HEK293 (cell line): ENCODE measurements around the gene FKBP4.

Experiments used
- CTCF ChIP-seq: fragments of 450-650 bp; formaldehyde crosslinking; IDR thresholded peaks from 2 replicates; pipeline ENCODE4 v1.5.1; 2016; ENCODE audit warnings: missing biosample characterization, missing genetic modification characterization
- GLI2 ChIP-seq: fragments of 450-650 bp; formaldehyde crosslinking; IDR thresholded peaks from 2 replicates; pipeline ENCODE4; 2017; ENCODE audit warnings: missing biosample characterization, missing genetic modification characterization, low read depth, borderline replicate concordance
- GLIS2 ChIP-seq: fragments of 450-650 bp; formaldehyde crosslinking; IDR thresholded peaks from 2 replicates; pipeline ENCODE4 v1.5.1; 2016; ENCODE audit warnings: missing biosample characterization, missing genetic modification characterization
- HOXC10 ChIP-seq: sonication (generic); formaldehyde crosslinking; IDR thresholded peaks from 2 replicates; pipeline ENCODE4 v1.8.1; 2023; ENCODE audit warnings: mild to moderate bottlenecking, missing genetic modification reagents
- OVOL3 ChIP-seq: fragments of 450-650 bp; formaldehyde crosslinking; IDR thresholded peaks from 2 replicates; pipeline ENCODE4 v1.5.1; 2016; ENCODE audit warnings: missing biosample characterization, missing genetic modification characterization
- PRDM1 ChIP-seq: fragments of 450-650 bp; formaldehyde crosslinking; IDR thresholded peaks from 2 replicates; pipeline ENCODE4; 2016; ENCODE audit warnings: missing biosample characterization, missing genetic modification characterization
- PRDM6 ChIP-seq: fragments of 450-650 bp; formaldehyde crosslinking; IDR thresholded peaks from 2 replicates; pipeline ENCODE4 v1.5.1; 2017; ENCODE audit warnings: missing biosample characterization, missing genetic modification characterization
- ZEB2 ChIP-seq: fragments of 450-650 bp; formaldehyde crosslinking; IDR thresholded peaks from 2 replicates; pipeline ENCODE4 v1.5.1; 2016; ENCODE audit warnings: missing biosample characterization, missing genetic modification characterization
- ZFP3 ChIP-seq: fragments of 450-650 bp; formaldehyde crosslinking; IDR thresholded peaks from 2 replicates; pipeline ENCODE4 v1.5.1; 2016; ENCODE audit warnings: low read depth, missing biosample characterization, missing genetic modification characterization
- ZNF121 ChIP-seq: fragments of 450-650 bp; formaldehyde crosslinking; IDR thresholded peaks from 2 replicates; pipeline ENCODE4 v1.5.1; 2016; ENCODE audit warnings: missing biosample characterization, missing genetic modification characterization
- ZNF132 ChIP-seq: fragments of 450-650 bp; formaldehyde crosslinking; IDR thresholded peaks from 2 replicates; pipeline ENCODE4 v1.5.1; 2017; ENCODE audit warnings: missing biosample characterization, missing genetic modification characterization, borderline replicate concordance
- ZNF157 ChIP-seq: fragments of 450-650 bp; formaldehyde crosslinking; IDR thresholded peaks from 2 replicates; pipeline ENCODE4 v1.5.1; 2016; ENCODE audit warnings: missing biosample characterization, missing genetic modification characterization
- ZNF175 ChIP-seq: fragments of 450-650 bp; formaldehyde crosslinking; IDR thresholded peaks from 2 replicates; pipeline ENCODE4 v1.5.1; 2016; ENCODE audit warnings: missing biosample characterization, missing genetic modification characterization
- ZNF214 ChIP-seq: fragments of 450-650 bp; formaldehyde crosslinking; IDR thresholded peaks from 2 replicates; pipeline ENCODE4 v1.5.1; 2017; ENCODE audit warnings: missing biosample characterization, mild to moderate bottlenecking, missing genetic modification characterization, borderline replicate concordance
- ZNF248 ChIP-seq: fragments of 450-650 bp; formaldehyde crosslinking; IDR thresholded peaks from 2 replicates; pipeline ENCODE4 v1.5.1; 2017; ENCODE audit warnings: missing biosample characterization, missing genetic modification characterization
- ZNF610 ChIP-seq: fragments of 450-650 bp; formaldehyde crosslinking; IDR thresholded peaks from 2 replicates; pipeline ENCODE4 v1.5.1; 2016; ENCODE audit warnings: missing biosample characterization, missing genetic modification characterization, borderline replicate concordance
- ZNF639 ChIP-seq: fragments of 450-650 bp; formaldehyde crosslinking; IDR thresholded peaks from 2 replicates; pipeline ENCODE4 v1.5.1; 2016; ENCODE audit warnings: missing biosample characterization, missing genetic modification characterization
- ZNF660 ChIP-seq: fragments of 450-650 bp; IDR thresholded peaks from 2 replicates; pipeline ENCODE4 v1.5.1; 2018; ENCODE audit warnings: missing biosample characterization, mild to moderate bottlenecking, missing genetic modification characterization
- ZNF707 ChIP-seq: fragments of 450-650 bp; formaldehyde crosslinking; IDR thresholded peaks from 2 replicates; pipeline ENCODE4 v1.5.1; 2016; ENCODE audit warnings: missing biosample characterization, missing genetic modification characterization
- ZNF837 ChIP-seq: fragments of 450-650 bp; formaldehyde crosslinking; IDR thresholded peaks from 2 replicates; pipeline ENCODE4 v1.5.1; 2016; ENCODE audit warnings: missing biosample characterization, missing genetic modification characterization
- TF ChIP-seq, protein P1 (sequence below): fragments of 450-650 bp; formaldehyde crosslinking; IDR thresholded peaks from 2 replicates; pipeline ENCODE4 v1.5.1; 2016; ENCODE audit warnings: missing biosample characterization, missing genetic modification characterization
- TF ChIP-seq, protein P2 (sequence below): fragments of 450-650 bp; formaldehyde crosslinking; IDR thresholded peaks from 2 replicates; pipeline ENCODE4 v1.5.1; 2016; ENCODE audit warnings: missing biosample characterization, missing genetic modification characterization

FKBP4 gene

DNA sequence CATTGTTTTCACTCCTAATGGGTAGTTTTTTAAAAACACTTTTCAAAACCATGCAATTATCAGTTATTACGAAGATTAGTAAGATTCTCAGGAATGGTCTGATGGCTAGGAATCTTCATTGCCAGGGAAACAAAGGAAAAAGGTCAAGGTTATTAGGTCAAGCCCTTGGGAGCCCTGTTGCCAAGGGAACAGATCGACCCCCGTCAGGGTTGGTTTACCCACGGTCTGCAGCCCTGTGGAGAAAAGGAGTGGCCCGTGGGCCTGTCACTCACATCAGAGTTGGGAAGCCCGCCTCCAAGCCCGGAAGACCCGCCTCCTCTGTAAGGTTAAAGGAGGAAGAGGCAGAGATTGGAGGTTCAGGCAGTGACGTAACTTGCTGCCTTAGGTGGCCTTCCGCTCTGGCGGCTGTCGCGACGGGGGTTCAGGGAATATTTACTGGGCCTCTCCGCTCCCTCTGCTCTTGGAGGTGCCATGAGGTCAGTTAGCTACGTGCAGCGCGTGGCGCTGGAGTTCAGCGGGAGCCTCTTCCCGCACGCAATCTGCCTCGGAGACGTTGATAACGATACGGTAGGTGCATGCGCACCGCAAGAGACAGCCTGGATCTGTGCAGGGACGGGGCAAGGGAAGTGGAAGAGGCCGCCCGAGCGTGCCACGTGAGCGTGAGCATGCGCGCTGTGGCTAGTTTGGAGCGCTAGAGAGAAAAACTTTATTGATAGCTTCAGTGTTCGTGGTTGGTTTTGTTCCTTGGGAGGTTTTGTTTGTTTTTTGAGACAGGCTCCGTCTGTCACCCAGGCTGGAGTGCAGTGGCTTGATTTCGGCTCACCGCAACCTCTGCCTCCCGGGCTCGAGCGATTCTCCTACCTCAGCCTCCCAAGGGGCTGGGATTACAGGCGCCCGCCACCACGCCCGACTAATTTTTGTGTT, 17.8 kb downstream of the FKBP4 start, which contains the start of gene ITFG2 (continued):
- TF ChIP-seq PRDM6 (tag by site-specific recombination) (no peak), ZNF248 (tag by site-specific recombination) (no peak), ZNF660 (tag by site-specific recombination) (peak; percentile 84), ZNF132 (tag by site-specific recombination) (no peak), PRDM1 (no peak), ZNF214 (tag by site-specific recombination) (no peak), ZNF610 (tag by site-specific recombination) (peak; percentile 93), ZEB2 (tag by site-specific recombination) (peak; percentile 94), CTCF (tag by site-specific recombination) (peak; percentile 35; the same call in 1 of the 2 replicates), GLIS2 (tag by site-specific recombination) (peak; percentile 90), ZNF837 (tag by site-specific recombination) (no peak), ZNF175 (no peak), HOXC10 (CRISPR knock-in tag) (no peak), ZNF639 (tag by site-specific recombination) (peak; percentile 98), OVOL3 (peak; percentile 96), ZNF707 (tag by site-specific recombination) (no peak), GLI2 (tag by site-specific recombination) (no peak), ZNF121 (peak; percentile 90), ZFP3 (tag by site-specific recombination) (no peak), ZNF157 (tag by site-specific recombination) (no peak)
- TF ChIP-seq, protein P1, sequence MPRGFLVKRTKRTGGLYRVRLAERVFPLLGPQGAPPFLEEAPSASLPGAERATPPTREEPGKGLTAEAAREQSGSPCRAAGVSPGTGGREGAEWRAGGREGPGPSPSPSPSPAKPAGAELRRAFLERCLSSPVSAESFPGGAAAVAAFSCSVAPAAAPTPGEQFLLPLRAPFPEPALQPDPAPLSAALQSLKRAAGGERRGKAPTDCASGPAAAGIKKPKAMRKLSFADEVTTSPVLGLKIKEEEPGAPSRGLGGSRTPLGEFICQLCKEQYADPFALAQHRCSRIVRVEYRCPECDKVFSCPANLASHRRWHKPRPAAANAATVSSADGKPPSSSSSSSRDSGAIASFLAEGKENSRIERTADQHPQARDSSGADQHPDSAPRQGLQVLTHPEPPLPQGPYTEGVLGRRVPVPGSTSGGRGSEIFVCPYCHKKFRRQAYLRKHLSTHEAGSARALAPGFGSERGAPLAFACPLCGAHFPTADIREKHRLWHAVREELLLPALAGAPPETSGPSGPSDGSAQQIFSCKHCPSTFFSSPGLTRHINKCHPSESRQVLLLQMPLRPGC: peak; percentile 95
- TF ChIP-seq, protein P2, sequence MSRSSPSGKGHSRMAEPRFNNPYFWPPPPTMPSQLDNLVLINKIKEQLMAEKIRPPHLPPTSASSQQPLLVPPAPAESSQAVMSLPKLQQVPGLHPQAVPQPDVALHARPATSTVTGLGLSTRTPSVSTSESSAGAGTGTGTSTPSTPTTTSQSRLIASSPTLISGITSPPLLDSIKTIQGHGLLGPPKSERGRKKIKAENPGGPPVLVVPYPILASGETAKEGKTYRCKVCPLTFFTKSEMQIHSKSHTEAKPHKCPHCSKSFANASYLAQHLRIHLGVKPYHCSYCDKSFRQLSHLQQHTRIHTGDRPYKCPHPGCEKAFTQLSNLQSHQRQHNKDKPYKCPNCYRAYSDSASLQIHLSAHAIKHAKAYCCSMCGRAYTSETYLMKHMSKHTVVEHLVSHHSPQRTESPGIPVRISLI (tag by site-specific recombination): peak; percentile 92
